ENCODE results near the gene WDR83.

GRCh38 chr19:12698138-12698537 lies 31.5 kb downstream of the WDR83 start:
- TF ChIP-seq EZH2 (IDR thresholded peaks at IDR 0.05; ENCODE audit: insufficient read depth, poor library complexity, severe bottlenecking) (no peak), EZH2phosphoT487 (IDR thresholded peaks at IDR 0.05; ENCODE audit: insufficient read depth, low read depth) (no peak)
